HG02884 (cell line): ENCODE measurements around the gene CELSR1.
"Not testable (repeated sequence)": the region's sequence is repeated elsewhere in the genome, so short reads cannot be mapped to it uniquely, and the experiment has no call there.

Experiments
- ATAC-seq: cut with Tn5 transposase; IDR thresholded peaks from one replicate; pipeline ENCODE4 v1.9.1; 2021; ENCODE audit warnings: mild to moderate bottlenecking, moderate library complexity; ENCODE audit not compliant: unreplicated experiment

The CELSR1 gene

DNA sequence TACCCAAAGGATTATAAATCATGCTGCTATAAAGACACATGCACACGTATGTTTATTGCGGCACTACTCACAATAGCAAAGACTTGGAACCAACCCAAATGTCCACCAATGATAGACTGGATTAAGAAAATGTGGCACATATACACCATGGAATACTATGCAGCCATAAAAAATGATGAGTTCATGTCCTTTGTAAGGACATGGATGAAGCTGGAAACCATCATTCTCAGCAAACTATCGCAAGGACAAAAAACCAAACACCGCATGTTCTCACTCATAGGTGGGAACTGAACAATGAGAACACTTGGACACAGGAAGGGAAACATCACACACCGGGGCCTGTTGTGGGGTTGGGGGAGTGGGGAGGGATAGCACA, 21.3 kb downstream of the CELSR1 start:
- ATAC-seq = not testable (repeated sequence)

- no peak for ATAC-seq
Observed at GRCh38 chr22:46515208-46516111, 22.0 kb downstream of the CELSR1 start.

- no peak for ATAC-seq
Observed at GRCh38 chr22:46514592-46515207, 22.7 kb downstream of the CELSR1 start.

DNA sequence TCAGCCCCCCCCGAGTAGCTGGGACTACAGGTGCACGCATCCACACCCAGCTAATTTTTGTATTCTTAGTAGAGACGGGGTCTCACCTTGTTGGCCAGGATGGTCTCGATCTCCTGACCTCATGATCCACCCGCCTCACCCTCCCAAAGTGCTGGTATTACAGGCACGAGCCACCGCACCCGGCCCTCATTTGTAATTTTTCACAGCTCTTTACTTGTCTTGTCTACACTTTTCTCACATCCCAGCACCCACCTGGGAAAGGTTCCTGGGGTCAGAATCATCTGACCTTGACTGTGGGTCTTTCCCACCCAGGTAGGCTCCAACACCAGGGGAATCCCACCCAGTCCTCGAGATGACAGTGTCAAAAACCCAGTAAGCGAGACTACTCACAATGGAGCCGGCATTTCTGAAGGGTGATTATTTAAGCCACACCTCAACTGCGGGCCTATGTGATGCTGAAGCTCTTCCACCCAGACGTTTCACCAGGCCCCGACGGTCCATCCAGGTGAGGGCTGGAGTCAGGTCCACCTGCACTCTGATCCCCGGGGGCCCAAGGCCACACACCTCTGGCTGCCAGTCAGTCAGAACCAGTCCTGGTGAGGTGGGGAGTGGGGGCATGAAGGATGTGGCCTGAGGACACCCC, 23.4 kb downstream of the CELSR1 start:
- ATAC-seq = no peak

GRCh38 chr22:46512683-46513082, 24.7 kb downstream of the CELSR1 start:
- ATAC-seq = no peak

- no peak for ATAC-seq
Observed at GRCh38 chr22:46512039-46512370, 25.4 kb downstream of the CELSR1 start.

DNA sequence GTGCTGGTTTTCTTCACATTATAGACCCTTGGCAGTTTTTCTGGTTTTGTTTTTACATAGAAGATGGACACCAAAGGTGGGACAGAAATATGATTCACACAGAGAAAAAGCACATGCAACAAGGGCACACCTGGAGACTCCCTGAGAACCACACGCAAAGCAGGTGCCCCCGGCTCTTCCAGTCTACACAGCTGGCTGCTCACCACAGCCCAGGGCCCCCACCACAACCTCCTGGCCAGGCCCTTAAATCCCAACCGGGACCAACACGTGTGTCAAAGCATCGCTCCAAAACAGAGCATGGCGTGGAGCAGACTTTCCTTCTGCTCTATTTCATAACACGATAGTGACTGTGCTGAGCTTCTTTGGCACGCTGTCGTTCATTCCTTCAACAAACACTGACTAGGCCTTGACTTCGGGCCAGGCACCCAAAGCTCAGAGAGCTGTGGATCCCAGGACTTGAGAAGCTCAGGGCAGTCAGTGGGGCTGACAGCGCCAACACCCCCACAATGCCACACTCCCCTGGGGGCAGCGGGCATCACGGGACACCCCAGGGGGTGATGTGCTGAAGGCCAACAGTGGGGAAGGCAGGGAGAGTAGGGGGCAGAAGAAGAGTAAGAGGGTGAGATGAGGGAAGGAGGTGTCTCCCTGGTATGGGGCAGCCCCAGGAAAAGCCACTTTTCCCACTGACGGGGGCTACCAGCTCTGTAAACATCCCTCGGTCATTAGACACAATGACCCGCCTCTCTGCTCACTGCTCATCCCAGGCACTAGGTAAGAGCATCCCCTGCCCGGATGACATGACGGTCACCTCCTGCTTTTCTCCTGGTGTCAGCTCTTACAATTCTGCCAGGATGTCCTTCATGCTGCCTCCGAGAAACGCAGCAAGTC, 26.0 kb downstream of the CELSR1 start:
- no peak for ATAC-seq

DNA sequence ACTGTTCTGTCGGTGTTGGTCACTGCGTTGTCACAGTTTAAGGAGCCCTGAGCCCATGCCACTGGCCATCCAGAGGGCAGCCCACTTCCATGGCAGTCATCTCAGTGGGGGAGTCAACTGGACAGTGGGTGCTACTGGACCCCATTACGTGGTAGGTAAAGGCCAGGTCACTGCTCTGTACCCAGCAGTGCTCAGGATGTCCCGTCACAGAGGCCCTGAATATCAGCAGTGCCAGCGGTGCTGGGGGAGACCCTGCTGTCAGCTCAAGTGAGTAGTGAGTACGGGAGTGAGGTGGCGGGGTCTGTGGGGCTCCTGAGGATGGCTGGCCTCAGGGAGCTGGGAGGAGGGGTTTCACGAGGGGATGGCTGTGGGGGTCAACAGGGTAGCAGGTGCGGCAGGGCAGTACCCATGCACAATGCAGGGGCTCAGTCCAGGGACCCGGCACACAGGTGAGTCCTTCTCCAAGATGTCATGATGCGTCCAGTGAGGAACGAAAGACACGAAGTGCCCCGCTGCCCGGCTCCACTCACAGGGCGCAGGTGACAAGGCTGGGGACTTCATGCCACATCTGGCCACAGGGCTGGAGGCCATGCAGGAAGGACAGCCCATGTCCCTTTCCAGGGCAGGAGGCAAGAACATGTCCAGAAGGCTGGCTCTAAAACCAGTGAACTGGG, 27.9 kb downstream of the CELSR1 start:
- no peak for ATAC-seq

DNA sequence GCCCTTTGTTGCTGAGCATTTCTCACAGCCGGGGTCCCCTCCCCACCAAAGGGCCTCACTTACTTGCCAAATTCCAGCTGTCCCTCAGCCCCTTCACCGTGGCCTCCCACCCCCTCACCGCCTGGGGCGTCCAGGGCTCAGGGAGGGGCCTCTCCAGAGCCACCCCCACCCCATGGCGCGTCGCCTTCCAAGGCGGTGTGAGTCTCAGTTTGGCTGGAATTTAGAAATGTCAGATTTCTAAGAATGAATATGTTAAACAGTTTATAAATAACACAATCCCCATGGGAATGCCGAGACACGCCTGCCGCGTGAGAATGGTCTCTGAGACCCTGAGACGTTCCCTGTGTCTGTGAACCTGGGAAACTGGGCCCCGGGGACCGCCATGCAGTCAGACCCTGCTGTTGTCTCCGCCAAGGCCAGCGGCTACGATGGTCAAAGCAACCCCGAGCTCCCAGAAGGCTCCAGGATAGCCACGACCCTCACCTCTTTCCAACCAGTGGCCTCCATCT, 28.9 kb downstream of the CELSR1 start:
- no peak for ATAC-seq

- ATAC-seq = no peak
Observed at GRCh38 chr22:46507451-46508425, 29.7 kb downstream of the CELSR1 start.

GRCh38 chr22:46504584-46504983, 32.8 kb downstream of the CELSR1 start:
- ATAC-seq = no peak

DNA sequence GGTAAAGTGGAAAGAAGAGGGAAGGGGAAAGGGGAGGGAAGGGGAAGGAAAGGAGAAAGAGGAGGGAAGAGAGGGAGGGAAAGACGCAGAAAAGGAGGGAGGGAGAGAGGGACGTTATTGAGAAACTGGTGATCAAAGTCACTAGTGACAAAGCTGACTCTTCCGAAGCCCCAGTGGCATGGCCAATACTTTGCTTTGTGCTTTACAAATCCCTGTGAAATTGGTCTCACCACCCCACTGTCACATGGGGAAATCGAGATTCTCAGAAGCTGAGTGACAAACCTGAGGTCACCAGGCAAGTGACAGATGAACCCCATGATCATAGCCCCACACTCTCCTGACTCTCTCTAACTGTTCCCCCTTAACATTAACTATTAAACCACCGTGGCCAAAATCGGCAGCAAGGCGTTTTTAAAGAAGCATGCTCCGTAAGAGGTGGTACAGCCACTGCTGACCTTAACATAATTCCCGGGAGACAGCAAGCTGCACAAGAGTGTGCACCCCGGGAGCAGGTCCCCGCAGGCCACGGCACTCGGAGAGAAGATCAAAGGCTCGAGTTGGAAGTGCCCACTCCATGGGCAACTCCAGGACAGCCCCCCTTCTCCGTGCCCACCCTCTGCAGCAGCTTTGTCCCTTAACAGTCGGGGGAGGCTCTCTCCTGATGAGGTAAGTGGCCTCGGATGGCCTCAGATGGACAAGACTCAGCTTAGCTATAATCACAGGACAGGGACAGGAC, 34.8 kb downstream of the CELSR1 start:
- ATAC-seq = no peak

GRCh38 chr22:46501701-46502100, 35.7 kb downstream of the CELSR1 start:
- no peak for ATAC-seq

GRCh38 chr22:46501265-46501664, 36.2 kb downstream of the CELSR1 start:
- not testable (repeated sequence) for ATAC-seq

GRCh38 chr22:46500201-46500600, 37.2 kb downstream of the CELSR1 start:
- ATAC-seq = no peak

GRCh38 chr22:46499805-46500189, 37.6 kb downstream of the CELSR1 start:
- no peak for ATAC-seq

DNA sequence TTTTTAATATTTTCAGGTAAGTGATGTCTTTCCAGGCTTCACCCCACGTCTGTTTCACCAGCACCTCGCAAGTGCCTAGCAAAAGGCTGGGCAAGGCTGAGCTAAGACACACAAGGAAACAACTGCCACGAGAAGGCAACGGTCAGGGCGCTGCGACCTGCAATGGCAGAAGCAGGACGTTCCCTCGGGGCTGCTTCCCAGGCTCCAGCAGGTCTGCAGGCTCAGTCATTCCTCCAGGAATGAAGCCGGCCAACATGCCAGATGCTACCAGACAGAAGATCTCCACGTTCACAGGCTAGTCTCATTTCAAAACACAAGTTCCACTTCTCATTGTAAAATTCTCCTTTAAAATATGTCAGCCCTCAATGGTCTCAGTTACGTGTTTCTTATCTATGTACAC, 45.5 kb downstream of the CELSR1 start:
- ATAC-seq = no peak

DNA sequence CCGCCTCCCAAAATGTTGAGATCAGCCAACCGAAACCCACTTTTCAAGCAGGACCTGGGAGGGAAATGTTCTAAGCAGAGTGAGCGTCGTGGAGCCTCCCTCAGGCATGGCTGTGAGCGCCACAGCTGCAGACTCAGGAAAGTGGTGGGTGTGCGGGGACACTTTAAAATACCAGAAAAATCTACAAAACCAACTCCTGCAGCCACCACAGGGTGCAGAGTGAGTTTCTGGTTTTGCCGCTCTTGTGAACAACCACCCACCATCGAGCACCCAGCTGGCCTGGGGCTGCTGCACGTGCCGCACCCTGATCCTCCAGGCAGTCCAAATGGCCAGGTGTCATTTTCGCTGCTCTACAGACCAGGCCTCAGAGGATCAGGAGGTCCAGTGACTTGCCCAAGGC, 46.9 kb downstream of the CELSR1 start:
- no peak for ATAC-seq
